Breast epithelium (tissue), 3 donors: ENCODE data around the gene NBAS.

Experiments
- POLR2A ChIP-seq: fragments of 450-650 bp; IDR thresholded peaks from one replicate; pipeline ENCODE4 v1.6.1; 2016; ENCODE audit warnings: antibody characterized with exemption, mild to moderate bottlenecking, moderate library complexity
- POLR2AphosphoS5 ChIP-seq, 3 donors: sonication (generic); formaldehyde crosslinking; IDR thresholded peaks; one replicate each; pipeline ENCODE4 v1.6.1; 2017; ENCODE audit warnings: antibody characterized with exemption in 3 of 3

GRCh38 chr2:15584767-15585469 lies 23.8 kb upstream of the NBAS start:
- TF ChIP-seq POLR2A (no peak), POLR2AphosphoS5 (IDR thresholded peaks at IDR 0.05) (no peak)
